GM19455 (cell line): ENCODE data around the gene FAIM2.

Experiments
- ATAC-seq: cut with Tn5 transposase; IDR thresholded peaks from one replicate; pipeline ENCODE4 v1.9.1; 2021; ENCODE audit not compliant: unreplicated experiment

Gene FAIM2

DNA sequence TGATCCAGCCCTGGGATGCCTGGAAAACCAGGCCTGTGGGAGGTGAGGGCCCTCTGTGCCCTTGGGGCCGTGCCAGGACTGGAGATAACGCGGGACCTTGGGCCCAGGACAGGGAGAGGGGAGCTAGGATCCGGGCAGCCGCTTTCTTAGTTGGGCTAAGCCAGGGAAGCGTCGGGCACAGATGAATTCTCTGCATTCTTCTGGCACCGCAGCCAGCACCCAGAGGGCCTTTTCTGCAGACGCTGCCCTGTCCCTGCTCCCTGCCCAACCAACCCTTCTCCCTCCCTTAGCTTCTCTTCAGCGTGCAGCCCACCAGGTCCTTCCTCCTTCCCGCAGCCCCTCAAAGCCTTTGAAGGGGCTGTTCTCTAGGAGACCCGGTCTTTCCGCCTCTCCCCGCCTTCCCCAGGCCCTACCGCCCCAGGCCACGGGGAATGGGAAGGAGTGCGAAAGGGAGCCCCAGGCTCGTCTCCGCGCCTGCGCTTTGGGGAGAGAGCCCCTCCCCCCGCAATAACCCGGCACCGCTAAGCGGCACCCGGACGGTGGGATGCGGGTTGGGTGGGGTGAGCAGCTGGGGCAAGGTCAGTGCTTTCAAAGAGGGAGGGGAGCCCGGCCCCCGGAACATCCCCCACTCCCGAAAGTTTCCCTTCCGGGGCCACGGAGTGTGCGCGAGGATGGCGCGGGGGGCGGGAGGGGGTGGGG lies 76.2 kb downstream of the FAIM2 start:
- no peak for ATAC-seq

DNA sequence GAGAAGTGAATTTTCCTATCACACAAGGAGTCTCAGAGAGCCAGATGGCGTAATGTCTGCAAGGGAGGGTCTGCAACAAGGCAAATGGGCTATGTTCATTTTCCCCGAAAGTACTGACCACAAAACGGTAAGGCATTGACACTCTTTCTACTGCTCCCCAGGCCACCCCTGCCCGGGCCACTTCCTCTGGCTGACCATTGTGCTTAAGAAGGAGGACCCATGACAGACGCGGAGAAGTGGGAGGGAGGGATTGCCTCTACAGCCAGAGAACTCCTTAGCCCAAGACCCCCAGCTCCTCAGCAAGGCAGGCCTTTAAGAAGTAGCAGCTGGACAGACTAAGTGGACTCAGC lies 76.7 kb downstream of the FAIM2 start:
- no peak for ATAC-seq

DNA sequence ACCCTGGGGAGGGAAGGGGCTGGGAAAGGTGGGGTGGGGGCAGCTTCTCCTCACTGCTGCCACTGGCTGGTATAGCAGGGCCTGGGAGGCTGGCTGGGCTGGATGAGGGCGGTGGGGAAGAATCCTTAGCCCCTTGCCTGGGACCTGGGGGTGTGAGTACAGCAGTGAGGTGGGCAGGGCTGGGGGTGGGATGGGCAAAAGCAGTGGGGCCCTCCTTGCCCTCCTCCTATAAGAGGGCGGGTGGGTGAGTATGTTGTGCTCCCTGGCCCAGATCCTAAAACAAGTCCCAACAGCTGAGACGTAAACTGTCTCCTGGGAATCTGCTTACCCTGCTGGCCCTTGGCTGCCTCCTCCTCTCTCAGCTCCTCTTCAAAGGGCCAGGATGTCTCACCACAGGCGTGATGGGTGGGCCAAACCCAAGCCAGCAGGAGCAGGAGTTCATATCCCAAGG lies 77.7 kb downstream of the FAIM2 start:
- no peak for ATAC-seq

DNA sequence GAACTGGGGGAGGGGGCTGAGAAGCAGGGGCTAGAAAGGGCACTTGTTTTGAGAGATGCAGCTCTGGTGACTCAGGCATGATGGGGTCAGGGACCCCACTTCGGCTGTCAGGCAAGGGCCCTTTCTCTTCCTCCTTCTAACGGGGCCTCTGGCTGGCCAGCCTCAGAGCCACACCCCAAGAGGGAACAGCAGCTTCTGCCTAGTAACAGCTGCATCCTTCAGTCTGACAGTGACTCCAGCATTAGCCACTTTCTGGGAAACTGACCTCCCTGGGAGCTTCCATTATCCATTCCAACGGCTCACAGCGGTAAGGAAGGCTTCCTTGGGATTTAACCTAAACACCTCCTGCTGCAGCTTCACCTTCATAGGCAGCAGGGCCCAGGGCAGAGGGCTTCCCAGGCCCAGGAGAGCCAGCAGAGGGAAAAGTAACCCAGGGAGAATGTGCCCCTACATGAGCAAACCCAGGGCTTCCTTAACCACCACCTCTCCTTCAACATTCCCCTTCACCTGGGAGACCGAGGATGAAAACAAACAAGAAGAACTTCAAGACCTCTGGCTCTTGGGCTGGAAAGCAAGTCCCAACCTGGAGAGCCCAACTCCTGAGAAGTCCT lies 78.2 kb downstream of the FAIM2 start:
- ATAC-seq = no peak

DNA sequence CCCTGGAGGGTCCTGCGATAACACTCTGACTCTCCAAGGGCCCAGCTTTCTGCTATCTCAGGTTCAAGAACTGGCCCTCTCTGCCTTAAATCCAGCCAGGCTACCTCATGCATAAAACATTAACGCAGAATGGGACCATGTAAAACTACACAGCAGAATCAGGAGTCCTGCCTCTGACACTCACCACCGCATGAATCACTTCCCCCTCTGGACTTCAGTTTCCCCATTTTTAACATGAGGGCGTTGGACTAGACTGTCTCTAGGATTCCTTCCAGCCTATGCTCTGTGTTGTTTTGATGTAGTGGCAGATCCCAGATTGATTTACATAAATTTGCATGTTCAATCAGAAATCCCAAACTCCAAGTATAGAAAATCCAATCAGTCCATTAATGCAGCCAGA lies 78.8 kb downstream of the FAIM2 start:
- ATAC-seq = no peak

DNA sequence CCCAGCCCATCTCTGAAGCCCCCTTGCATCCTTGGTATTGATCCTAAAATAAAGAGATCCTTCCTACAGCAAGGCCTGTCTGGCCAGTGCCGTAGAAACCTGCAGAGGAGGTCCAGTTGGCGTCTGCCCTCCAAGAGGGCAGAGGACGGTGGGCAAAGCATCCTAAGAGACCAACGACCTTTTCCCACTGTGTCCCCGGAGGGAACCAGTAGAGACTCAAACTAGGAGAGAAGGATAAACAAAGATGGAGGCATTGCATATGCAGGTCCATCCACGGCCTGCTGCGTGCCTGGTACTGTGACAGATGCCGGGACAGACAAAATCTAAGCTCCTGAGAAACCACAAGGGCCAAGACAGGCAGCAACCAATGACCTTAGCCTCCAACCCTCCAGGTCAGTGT lies 79.3 kb downstream of the FAIM2 start:
- no peak for ATAC-seq

DNA sequence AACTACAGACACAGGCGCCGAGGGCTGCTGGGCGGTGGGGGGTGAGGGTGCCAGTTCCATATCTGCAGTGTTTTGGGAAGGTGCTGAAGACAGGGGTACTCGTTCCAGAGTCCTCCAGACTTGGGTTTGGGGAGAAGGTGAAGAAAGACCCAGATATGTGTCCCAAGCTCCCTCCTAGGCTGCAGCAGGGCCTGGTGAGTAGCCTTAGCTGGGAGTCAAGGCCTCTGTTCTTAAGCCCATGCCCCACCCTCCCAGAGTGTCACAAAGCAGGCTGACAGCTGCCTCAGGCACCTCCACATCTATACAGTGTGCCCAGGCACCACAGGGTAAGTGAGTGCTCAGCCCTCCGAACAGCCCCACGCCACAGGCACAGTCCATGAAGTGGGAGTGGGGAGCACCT lies 79.7 kb downstream of the FAIM2 start:
- no peak for ATAC-seq

DNA sequence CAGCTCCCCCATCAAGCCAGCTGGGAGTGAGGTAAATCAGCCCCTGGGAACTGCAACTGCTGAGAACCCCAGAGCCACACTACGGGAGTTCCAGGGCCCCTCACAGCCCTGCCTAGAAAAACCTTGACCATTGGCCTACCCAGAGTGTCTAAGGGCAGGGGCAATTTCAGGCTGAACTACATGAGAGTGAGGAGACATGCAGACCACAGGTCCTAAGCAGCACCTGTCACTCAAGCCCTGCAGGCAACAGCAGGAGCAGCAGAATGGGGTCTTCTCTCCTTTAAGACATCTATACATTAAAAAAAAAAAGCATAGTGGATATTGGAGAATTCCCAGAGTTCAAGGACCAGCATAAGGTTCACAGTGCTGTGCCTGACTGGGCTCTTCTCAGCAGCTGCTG lies 80.3 kb downstream of the FAIM2 start:
- ATAC-seq = no peak

DNA sequence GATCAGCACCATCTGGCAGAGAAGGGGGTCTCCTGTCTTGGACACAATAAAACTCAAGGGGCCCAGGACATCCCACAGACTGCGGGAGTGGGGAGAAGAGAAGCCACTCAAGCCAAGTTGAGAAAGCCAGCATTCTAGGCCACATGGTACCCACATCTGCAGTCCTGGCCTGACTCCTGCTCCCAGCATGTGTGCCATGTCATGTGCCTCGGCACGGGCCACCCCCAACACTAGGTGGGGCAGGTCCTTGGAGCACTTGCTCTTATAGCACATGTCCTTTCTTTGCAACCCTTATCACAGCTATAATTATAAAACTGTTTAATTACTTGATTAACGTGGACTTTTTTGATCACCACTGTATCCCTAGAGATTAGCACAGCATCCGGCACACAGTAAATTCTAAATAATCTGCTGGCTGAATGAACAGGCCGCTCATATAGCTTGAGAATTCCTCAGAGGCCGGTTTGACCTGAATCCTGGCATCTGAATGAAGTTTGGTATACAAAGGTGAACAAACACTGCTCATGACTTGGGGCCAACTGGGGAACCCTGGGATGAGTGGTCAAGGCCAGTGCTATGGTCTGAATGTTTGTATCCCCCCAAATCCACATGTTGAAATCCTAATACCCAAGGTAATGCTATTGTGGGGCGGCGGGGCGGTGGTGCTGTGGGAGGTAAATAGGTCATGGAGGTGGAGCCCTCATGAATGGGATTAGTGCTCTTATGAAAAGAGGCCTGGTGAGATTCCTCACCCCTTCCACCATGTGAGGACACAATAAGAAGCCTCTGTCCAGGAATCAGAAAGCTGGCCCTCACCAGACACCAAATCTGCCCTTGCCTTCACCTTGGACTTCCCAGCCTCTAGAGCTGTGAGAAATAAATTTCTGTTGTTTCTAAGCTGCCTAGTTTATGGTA lies 82.1 kb downstream of the FAIM2 start:
- ATAC-seq = no peak

DNA sequence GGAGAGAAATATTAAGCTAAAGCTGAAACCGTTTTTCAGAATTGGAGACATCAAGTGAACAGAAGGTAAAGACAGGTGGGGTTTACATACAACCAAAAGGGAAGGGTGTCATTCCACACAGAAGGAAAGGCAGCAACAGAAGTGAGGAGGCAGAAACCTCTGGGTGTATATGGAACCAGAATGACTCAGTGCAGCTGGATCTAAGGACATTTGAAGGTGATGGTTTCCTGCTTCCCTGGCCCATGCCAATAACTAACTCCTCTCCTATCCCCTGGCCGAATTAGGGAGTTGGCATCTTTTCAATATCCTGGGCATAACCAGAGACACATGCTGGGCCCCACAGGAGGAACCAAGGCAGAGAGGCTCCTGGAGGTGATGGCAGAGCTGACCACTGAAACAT lies 83.9 kb downstream of the FAIM2 start:
- ATAC-seq = no peak

DNA sequence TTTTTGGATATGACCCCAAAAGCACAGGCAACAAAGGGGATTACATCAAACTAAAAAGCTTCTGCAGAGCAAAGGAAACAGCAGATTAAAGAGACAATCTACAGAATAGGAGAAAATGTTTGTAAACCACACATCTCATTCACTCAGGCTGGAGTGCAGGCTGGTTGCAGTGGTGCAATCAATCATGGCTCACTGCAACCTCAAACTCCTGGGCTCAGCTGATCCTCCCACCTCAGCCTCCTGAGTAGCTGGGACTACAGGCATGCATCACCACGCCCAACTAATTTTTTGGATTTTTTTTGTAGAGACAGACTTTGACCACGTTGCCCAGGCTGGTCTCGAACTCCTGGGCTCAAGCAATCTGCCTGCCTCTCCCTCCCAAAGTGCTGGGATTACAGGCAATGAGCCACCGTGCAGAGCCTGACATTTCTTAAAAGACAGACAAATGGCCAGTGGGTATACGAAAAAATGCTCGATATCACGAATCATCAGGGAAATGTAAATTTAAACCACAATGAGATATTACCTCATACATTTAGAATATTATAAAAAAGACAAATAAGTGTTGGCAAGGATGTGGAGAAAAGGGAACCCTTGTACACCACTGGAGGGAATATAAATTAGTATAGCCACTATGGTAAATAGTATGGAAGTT lies 85.3 kb downstream of the FAIM2 start:
- no peak for ATAC-seq
